ENCODE results near the gene ETNK2.

Gene ETNK2

GRCh38 chr1:204141131-204141530 lies 10.7 kb downstream of the ETNK2 start:
- Histone ChIP-seq H3K27ac (ENCODE audit: low read length, poor library complexity, severe bottlenecking) (no peak overlapping the region), H3K9me3 (ENCODE audit: control insufficient read depth, low read length) (no peaks in the 10 kb centered on the region), H4K8ac (ENCODE audit: low read length) (no peak overlapping the region), H2BK120ac (ENCODE audit: low read depth, low read length) (no peak overlapping the region), H2AK5ac (ENCODE audit: low read length, severe bottlenecking) (no peak overlapping the region), H3K79me1 (replicated peaks; ENCODE audit: low read length, poor library complexity, severe bottlenecking) (no peaks in the 10 kb centered on the region), H3K18ac (ENCODE audit: low read depth in 1 of 2, low read length in 2 of 2) (no peak overlapping the region), H3K14ac (ENCODE audit: low read length in 2 of 2) (no peak overlapping the region), H4K91ac (ENCODE audit: low read length) (no peak overlapping the region), H3K23ac (ENCODE audit: low read length in 2 of 2) (no peak overlapping the region), H3K4ac (ENCODE audit: low read depth in 1 of 2, low read length in 2 of 2) (no peak overlapping the region), H2BK5ac (ENCODE audit: low read depth, low read length, poor library complexity, severe bottlenecking) (no peak overlapping the region), H2BK15ac (ENCODE audit: low read depth, poor library complexity, severe bottlenecking) (no peak overlapping the region), H2BK12ac (ENCODE audit: low read length in 2 of 2) (no peak overlapping the region), H2AFZ (ENCODE audit: low read depth, low read length) (no peak overlapping the region), H3K4me1 (ENCODE audit: control insufficient read depth, insufficient read depth, low read depth, low read length) (no peaks in the 10 kb centered on the region), H3K4me3 (ENCODE audit: insufficient read depth in 1 of 2, low read depth in 1 of 2, low read length in 2 of 2) (no peak overlapping the region), H3K9ac (ENCODE audit: low read length) (no peak overlapping the region), H3K27me3 (ENCODE audit: control insufficient read depth in 1 of 2, insufficient read depth in 1 of 2, low read length in 2 of 2) (peaks cover 3 to 29% of the 10 kb centered on the region in 2 experiments), H3K4me2 (ENCODE audit: low read length, poor library complexity, severe bottlenecking) (no peak overlapping the region), H3K36me3 (ENCODE audit: control insufficient read depth in 1 of 2, insufficient read depth in 2 of 2, low read depth in 1 of 2, low read length in 2 of 2) (peaks cover 0 to 13% of the 10 kb centered on the region in 2 experiments)
- no peak for DNase-seq
- WGBS: 95% methylated on average over 3 of the region's 3 CpGs

DNA sequence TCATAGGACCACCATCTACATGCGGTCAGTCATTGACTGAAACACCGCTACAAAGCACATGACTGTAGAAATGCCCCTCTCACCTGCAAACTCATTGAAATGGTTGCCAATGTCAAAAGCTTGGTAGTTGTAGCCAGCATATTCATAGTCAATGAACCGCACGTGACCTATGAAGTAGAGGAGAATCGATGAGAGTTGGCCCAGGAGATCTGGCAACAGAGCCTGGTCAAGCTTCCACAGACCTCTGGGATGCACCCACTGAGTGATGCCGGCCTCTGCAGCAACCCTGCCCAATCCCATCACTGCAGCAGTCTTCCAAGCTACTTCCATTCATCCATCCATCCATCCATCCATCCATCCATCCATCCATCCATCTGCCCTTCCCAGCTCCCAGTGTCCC lies 11.9 kb downstream of the ETNK2 start:
- no peak overlapping the region for H2BK12ac ChIP-seq (ENCODE audit: low read length in 2 of 2)
- H2BK5ac ChIP-seq (ENCODE audit: low read depth, low read length, poor library complexity, severe bottlenecking): no peak overlapping the region
- H3K4me3 ChIP-seq (ENCODE audit: insufficient read depth in 1 of 2, low read depth in 1 of 2, low read length in 2 of 2): no peak overlapping the region
- no peak overlapping the region for H2BK15ac ChIP-seq (ENCODE audit: low read depth, poor library complexity, severe bottlenecking)
- no peak overlapping the region for H3K4me2 ChIP-seq (ENCODE audit: low read length, poor library complexity, severe bottlenecking)
- no peak overlapping the region for H3K14ac ChIP-seq (ENCODE audit: low read length in 2 of 2)
- 95% methylated on average over 6 of the region's 6 CpGs for WGBS
- no peak overlapping the region for H3K18ac ChIP-seq (ENCODE audit: low read depth in 1 of 2, low read length in 2 of 2)
- no peak overlapping the region for H3K23ac ChIP-seq (ENCODE audit: low read length in 2 of 2)
- no peak overlapping the region for H3K27ac ChIP-seq (ENCODE audit: low read length, poor library complexity, severe bottlenecking)
- peaks cover 0 to 12% of the 10 kb centered on the region in 2 experiments for H3K36me3 ChIP-seq (ENCODE audit: control insufficient read depth in 1 of 2, insufficient read depth in 2 of 2, low read depth in 1 of 2, low read length in 2 of 2)
- H3K4ac ChIP-seq (ENCODE audit: low read depth in 1 of 2, low read length in 2 of 2): no peak overlapping the region
- no peaks in the 10 kb centered on the region for H3K79me1 ChIP-seq (replicated peaks; ENCODE audit: low read length, poor library complexity, severe bottlenecking)
- H2AFZ ChIP-seq (ENCODE audit: low read depth, low read length): no peak overlapping the region
- no peaks in the 10 kb centered on the region for H3K4me1 ChIP-seq (ENCODE audit: control insufficient read depth, insufficient read depth, low read depth, low read length)
- H4K8ac ChIP-seq (ENCODE audit: low read length): no peak overlapping the region
- H2AK5ac ChIP-seq (ENCODE audit: low read length, severe bottlenecking): no peak overlapping the region
- H3K9ac ChIP-seq (ENCODE audit: low read length): no peak overlapping the region
- no peak for DNase-seq
- H3K9me3 ChIP-seq (ENCODE audit: control insufficient read depth, low read length): no peaks in the 10 kb centered on the region
- H3K27me3 ChIP-seq (ENCODE audit: control insufficient read depth in 1 of 2, insufficient read depth in 1 of 2, low read length in 2 of 2): peaks cover 3 to 18% of the 10 kb centered on the region in 2 experiments
- H4K91ac ChIP-seq (ENCODE audit: low read length): no peak overlapping the region
- H2BK120ac ChIP-seq (ENCODE audit: low read depth, low read length): no peak overlapping the region

GRCh38 chr1:204139088-204139487 lies 12.8 kb downstream of the ETNK2 start:
- Histone ChIP-seq H2BK5ac (ENCODE audit: low read depth, low read length, poor library complexity, severe bottlenecking) (no peak overlapping the region), H2BK12ac (ENCODE audit: low read length in 2 of 2) (no peak overlapping the region), H3K27me3 (ENCODE audit: control insufficient read depth in 1 of 2, insufficient read depth in 1 of 2, low read length in 2 of 2) (peaks cover 3 to 17% of the 10 kb centered on the region in 2 experiments), H3K23ac (ENCODE audit: low read length in 2 of 2) (no peak overlapping the region), H2BK120ac (ENCODE audit: low read depth, low read length) (no peak overlapping the region), H3K36me3 (ENCODE audit: control insufficient read depth in 1 of 2, insufficient read depth in 2 of 2, low read depth in 1 of 2, low read length in 2 of 2) (peaks cover 0 to 20% of the 10 kb centered on the region in 2 experiments), H2AK5ac (ENCODE audit: low read length, severe bottlenecking) (no peak overlapping the region), H3K4me2 (ENCODE audit: low read length, poor library complexity, severe bottlenecking) (no peak overlapping the region), H3K4ac (ENCODE audit: low read depth in 1 of 2, low read length in 2 of 2) (no peak overlapping the region), H3K4me1 (ENCODE audit: control insufficient read depth, insufficient read depth, low read depth, low read length) (peaks cover under 1% of the 10 kb centered on the region), H3K18ac (ENCODE audit: low read depth in 1 of 2, low read length in 2 of 2) (no peak overlapping the region), H3K4me3 (ENCODE audit: insufficient read depth in 1 of 2, low read depth in 1 of 2, low read length in 2 of 2) (no peak overlapping the region), H4K91ac (ENCODE audit: low read length) (no peak overlapping the region), H3K79me1 (replicated peaks; ENCODE audit: low read length, poor library complexity, severe bottlenecking) (no peaks in the 10 kb centered on the region), H2BK15ac (ENCODE audit: low read depth, poor library complexity, severe bottlenecking) (no peak overlapping the region), H3K9ac (ENCODE audit: low read length) (no peak overlapping the region), H3K14ac (ENCODE audit: low read length in 2 of 2) (no peak overlapping the region), H3K9me3 (ENCODE audit: control insufficient read depth, low read length) (no peaks in the 10 kb centered on the region), H3K27ac (ENCODE audit: low read length, poor library complexity, severe bottlenecking) (no peak overlapping the region), H4K8ac (ENCODE audit: low read length) (no peak overlapping the region), H2AFZ (ENCODE audit: low read depth, low read length) (no peak overlapping the region)
- WGBS: 88% methylated on average over 2 of the region's 2 CpGs
- no peak for DNase-seq

GRCh38 chr1:204136814-204137213 lies 15.0 kb downstream of the ETNK2 start:
- H3K14ac ChIP-seq (ENCODE audit: low read length in 2 of 2): no peak overlapping the region
- 64% methylated on average over 2 of the region's 2 CpGs for WGBS

More at GRCh38 chr1:204136814-204137213, 15.0 kb downstream of the ETNK2 start:
- Histone ChIP-seq H2BK120ac (ENCODE audit: low read depth, low read length) (no peak overlapping the region), H3K18ac (ENCODE audit: low read depth in 1 of 2, low read length in 2 of 2) (no peak overlapping the region), H2AK5ac (ENCODE audit: low read length, severe bottlenecking) (no peak overlapping the region), H3K27me3 (ENCODE audit: control insufficient read depth in 1 of 2, insufficient read depth in 1 of 2, low read length in 2 of 2) (peaks cover 3 to 8% of the 10 kb centered on the region in 2 experiments), H3K4me2 (ENCODE audit: low read length, poor library complexity, severe bottlenecking) (no peak overlapping the region), H3K9ac (ENCODE audit: low read length) (no peak overlapping the region), H4K8ac (ENCODE audit: low read length) (no peak overlapping the region), H3K79me1 (replicated peaks; ENCODE audit: low read length, poor library complexity, severe bottlenecking) (no peaks in the 10 kb centered on the region), H3K36me3 (ENCODE audit: control insufficient read depth in 1 of 2, insufficient read depth in 2 of 2, low read depth in 1 of 2, low read length in 2 of 2) (peaks cover 0 to 24% of the 10 kb centered on the region in 2 experiments), H3K4me1 (ENCODE audit: control insufficient read depth, insufficient read depth, low read depth, low read length) (peaks cover 2% of the 10 kb centered on the region), H3K4me3 (ENCODE audit: insufficient read depth in 1 of 2, low read depth in 1 of 2, low read length in 2 of 2) (no peak overlapping the region), H2BK15ac (ENCODE audit: low read depth, poor library complexity, severe bottlenecking) (no peak overlapping the region), H4K91ac (ENCODE audit: low read length) (no peak overlapping the region), H3K23ac (ENCODE audit: low read length in 2 of 2) (no peak overlapping the region), H3K27ac (ENCODE audit: low read length, poor library complexity, severe bottlenecking) (no peak overlapping the region), H2BK12ac (ENCODE audit: low read length in 2 of 2) (no peak overlapping the region), H2BK5ac (ENCODE audit: low read depth, low read length, poor library complexity, severe bottlenecking) (no peak overlapping the region), H2AFZ (ENCODE audit: low read depth, low read length) (no peak overlapping the region), H3K9me3 (ENCODE audit: control insufficient read depth, low read length) (no peaks in the 10 kb centered on the region), H3K4ac (ENCODE audit: low read depth in 1 of 2, low read length in 2 of 2) (no peak overlapping the region)
- no peak for DNase-seq
